Nucleus accumbens (tissue), 56 donors: ENCODE data around the gene OSBPL3.

Experiments used
- DNase-seq, 56 donors: peaks; one replicate each; lab custom pipeline; 2025; lab: John Stamatoyannopoulos, UW

The OSBPL3 gene

GRCh38 chr7:24777806-24778205 is 202.2 kb downstream of the OSBPL3 start:
- no peak for DNase-seq

GRCh38 chr7:24773646-24774045 is 206.3 kb downstream of the OSBPL3 start:
- DNase-seq = no peak

- no peak for DNase-seq
These were observed 210.1 kb downstream of the OSBPL3 start for GRCh38 chr7:24769851-24770250.

- DNase-seq = no peak
These were observed 210.8 kb downstream of the OSBPL3 start for GRCh38 chr7:24769014-24769830.

- DNase-seq = no peak
These were observed 212.0 kb downstream of the OSBPL3 start for GRCh38 chr7:24767878-24768569.

- DNase-seq = no peak
These were observed 214.8 kb downstream of the OSBPL3 start for GRCh38 chr7:24764972-24765744.

- no peak for DNase-seq
These were observed 216.0 kb downstream of the OSBPL3 start for GRCh38 chr7:24764011-24764410.

GRCh38 chr7:24763303-24763901 is 216.6 kb downstream of the OSBPL3 start:
- DNase-seq = no peak

- DNase-seq = no peak
These were observed 217.2 kb downstream of the OSBPL3 start for GRCh38 chr7:24762771-24763170.

- DNase-seq = no peak
These were observed 219.0 kb downstream of the OSBPL3 start for GRCh38 chr7:24760968-24761367.

- peak in 44 of 56 donors; percentile 28 to 87 (median 66) for DNase-seq
These were observed 222.4 kb downstream of the OSBPL3 start, which contains the start of gene GSDME for GRCh38 chr7:24757353-24758275. Gene GSDME, minus strand, starts transcription at chr7:24757464. Its CDS starts 7,690 bp downstream, at chr7:24749774.

- peak in 50 of 56 donors; percentile 20 to 87 (median 66) for DNase-seq
These were observed 223.2 kb downstream of the OSBPL3 start for GRCh38 chr7:24756545-24757352.

GRCh38 chr7:24755541-24756407 is 224.2 kb downstream of the OSBPL3 start:
- DNase-seq = peak in 5 of 56 donors; percentile 3 to 26 (median 5)

GRCh38 chr7:24754906-24755506 is 225.0 kb downstream of the OSBPL3 start:
- no peak for DNase-seq

- DNase-seq = peak in 1 of 56 donors; percentile 11
These were observed 227.7 kb downstream of the OSBPL3 start for GRCh38 chr7:24752073-24752800.

GRCh38 chr7:24751484-24751883 is 228.5 kb downstream of the OSBPL3 start:
- no peak for DNase-seq
